HCT116 (cell line): Measurements from ENCODE around the gene STAT6. TPM values are rescaled to one million over a fixed set of nuclear protein-coding genes. Genes with fewer than 3 reads are reported as not detected.

ENCODE experiments used
- ATAC-seq: fragments of 200-7000 bp; cut with Tn5 transposase; 2 replicates; pipeline ENCODE4 v1.9.1; 2020; ENCODE audit warnings: mild to moderate bottlenecking, moderate library complexity
- BruUV-seq: library from RNA; stranded (reverse); fragments of 400-500 nt; replicated peaks from 2 replicates; lab custom pipeline; 2021; lab: Mats Ljungman, UMichigan
- CTCF ChIA-PET: fragments of 300-600 bp; sonication (Branson Sonifier 250); formaldehyde crosslinking; loops from one replicate; lab custom pipeline; 2021; ENCODE audit warnings: antibody characterized with exemption; lab: Charles Lee
- POLR2A ChIA-PET: fragments of 300-600, 350-600 bp; sonication (Branson Sonifier 250); formaldehyde crosslinking; loops from one replicate; lab custom pipeline; 2021; ENCODE audit warnings: antibody characterized with exemption; lab: Charles Lee
- RAD21 ChIA-PET, 2 experiments: fragments of 300-600 bp; sonication (Branson Sonifier 250); formaldehyde crosslinking; loops; one replicate each; lab custom pipeline; 2023; ENCODE audit warnings: low total read pairs in 2 of 2; ENCODE audit not compliant: uncharacterized antibody in 2 of 2, unreplicated experiment in 2 of 2, low non-redundant PET in 1 of 2; lab: Charles Lee
- DNase-seq: peaks from one replicate; pipeline ENCODE4 v3.0.0-alpha.2; 2010; ENCODE audit warnings: low read depth, low spot score
- H2AFZ ChIP-seq: fragments of 200-600 bp; shearing (Covaris generic), sonication (generic); 2 replicates; pipeline ENCODE4 v1.6.1; 2017; ENCODE audit warnings: low read depth, mixed run types, mixed read lengths, antibody characterized with exemption, low read length; ENCODE audit not compliant: poor library complexity, severe bottlenecking
- H3K27ac ChIP-seq: 2 replicates; pipeline ENCODE4 v1.5.1; 2012; ENCODE audit warnings: low read depth, low read length
- H3K27me3 ChIP-seq: fragments of 200-600 bp; sonication (generic); 2 replicates; pipeline ENCODE4 v1.6.1; 2016; ENCODE audit warnings: mixed run types, low read length, mixed read lengths; ENCODE audit not compliant: insufficient read depth
- H3K36me3 ChIP-seq, 2 experiments: fragments of 200-500 bp in 1 of 2; fragments of 200-600 bp in 1 of 2; sonication (Bioruptor generic) in 1 of 2; sonication (generic) in 1 of 2; 2 replicates each; pipeline versions ENCODE4 v1.5.1 to v1.6.1; 2014 to 2016; ENCODE audit warnings: low read length in 2 of 2, inconsistent platforms in 1 of 2, mixed read lengths in 1 of 2, mixed run types in 1 of 2; ENCODE audit not compliant: insufficient read depth in 2 of 2, control insufficient read depth in 1 of 2
- H3K4me1 ChIP-seq, 2 experiments: fragments of 200-600 bp in 1 of 2; sonication (generic) in 1 of 2; 2 replicates each; pipeline versions ENCODE4 v1.5.1 to v1.6.1; 2012 to 2017; ENCODE audit warnings: low read length in 2 of 2, inconsistent platforms in 1 of 2, mild to moderate bottlenecking in 1 of 2, mixed read lengths in 1 of 2, mixed run types in 1 of 2, moderate library complexity in 1 of 2; ENCODE audit not compliant: insufficient read depth in 2 of 2, control insufficient read depth in 1 of 2
- H3K4me2 ChIP-seq: fragments of 200-600 bp; sonication (generic); 2 replicates; pipeline ENCODE4 v1.6.1; 2017; ENCODE audit warnings: mixed run types, low read length, mixed read lengths
- H3K4me3 ChIP-seq, 2 experiments: fragments of 200-600 bp in 1 of 2; sonication (generic) in 1 of 2; replicated peaks in 1 of 2; 2 replicates each; pipeline ENCODE4 v1.5.1; 2011 to 2016; ENCODE audit warnings: low read length in 2 of 2, control low read depth in 1 of 2, low read depth in 1 of 2, mild to moderate bottlenecking in 1 of 2, mixed read lengths in 1 of 2, mixed run types in 1 of 2
- H3K79me2 ChIP-seq: fragments of 200-600 bp; sonication (generic); 2 replicates; pipeline ENCODE4 v1.6.1; 2017; ENCODE audit warnings: mild to moderate bottlenecking, mixed run types, low read length, moderate library complexity, mixed read lengths; ENCODE audit not compliant: insufficient read depth
- H3K9ac ChIP-seq: fragments of 200-600 bp; sonication (generic); 2 replicates; pipeline ENCODE4 v1.6.1; 2016; ENCODE audit warnings: low read length, mixed read lengths
- H3K9me2 ChIP-seq: fragments of 200-600 bp; sonication (generic), shearing (Covaris generic); 2 replicates; pipeline ENCODE4 v1.6.1; 2017; ENCODE audit warnings: mixed run types, mild to moderate bottlenecking, moderate library complexity; ENCODE audit not compliant: insufficient read depth
- H3K9me3 ChIP-seq, 2 experiments: fragments of 200-500 bp in 1 of 2; fragments of 200-600 bp in 1 of 2; sonication (Bioruptor generic) in 1 of 2; sonication (generic) in 1 of 2; 2 replicates each; pipeline ENCODE4 v1.6.1; 2014 to 2017; ENCODE audit warnings: low read length in 2 of 2, mixed read lengths in 2 of 2, inconsistent platforms in 1 of 2, low read depth in 1 of 2, mild to moderate bottlenecking in 1 of 2, mixed run types in 1 of 2, moderate library complexity in 1 of 2; ENCODE audit not compliant: control insufficient read depth in 1 of 2, insufficient read depth in 1 of 2
- H4K20me1 ChIP-seq: fragments of 200-600 bp; sonication (generic), shearing (Covaris generic); 2 replicates; pipeline ENCODE4 v1.6.1; 2017; ENCODE audit warnings: mixed run types, mild to moderate bottlenecking, moderate library complexity; ENCODE audit not compliant: insufficient read depth
- CEBPB ChIP-seq: IDR thresholded peaks from 2 replicates; pipeline ENCODE4 v1.6.1; 2012; ENCODE audit warnings: low read depth
- EGR1 ChIP-seq: IDR thresholded peaks from 2 replicates; pipeline ENCODE4 v1.6.1; 2012; ENCODE audit warnings: low read depth
- ELF1 ChIP-seq: IDR thresholded peaks from 2 replicates; pipeline ENCODE4 v1.6.1; 2012; ENCODE audit warnings: low read depth, borderline replicate concordance
- EZH2 ChIP-seq: fragments of 200-600 bp; sonication (generic); IDR thresholded peaks from 2 replicates; pipeline ENCODE4 v1.6.1; 2017; ENCODE audit warnings: antibody characterized with exemption, mixed run types
- EZH2phosphoT487 ChIP-seq: fragments of 200-600 bp; IDR thresholded peaks from 2 replicates; pipeline ENCODE4 v1.6.1; 2018; ENCODE audit warnings: antibody characterized with exemption, borderline replicate concordance
- FOSL1 ChIP-seq: IDR thresholded peaks from 2 replicates; pipeline ENCODE4 v1.6.1; 2012; ENCODE audit warnings: low read depth
- JUND ChIP-seq: IDR thresholded peaks from 2 replicates; pipeline ENCODE4 v1.6.1; 2012
- POLR2A ChIP-seq: IDR thresholded peaks from 2 replicates; pipeline ENCODE4 v1.7.0; 2011; ENCODE audit warnings: borderline replicate concordance; ENCODE audit not compliant: insufficient read depth, insufficient read length; ENCODE audit errors: extremely low read depth
- RAD21 ChIP-seq: IDR thresholded peaks from 2 replicates; pipeline ENCODE4 v1.6.1; 2012; ENCODE audit warnings: low read depth, mild to moderate bottlenecking
- SIN3A ChIP-seq: IDR thresholded peaks from 2 replicates; pipeline ENCODE4 v1.6.1; 2012; ENCODE audit warnings: low read depth
- SP1 ChIP-seq: IDR thresholded peaks from 2 replicates; pipeline ENCODE4 v1.6.1; 2012; ENCODE audit warnings: low read depth
- SRF ChIP-seq: IDR thresholded peaks from 2 replicates; pipeline ENCODE4 v1.6.1; 2012; ENCODE audit warnings: low read depth
- TCF7L2 ChIP-seq: IDR thresholded peaks from 2 replicates; pipeline ENCODE4 v1.7.0; 2011; ENCODE audit warnings: borderline replicate concordance, inconsistent platforms; ENCODE audit not compliant: insufficient read depth, insufficient read length; ENCODE audit errors: extremely low read depth
- ZFX ChIP-seq: fragments of 450-650 bp; IDR thresholded peaks from 2 replicates; pipeline ENCODE4 v1.6.1; 2017
- ZNF274 ChIP-seq: fragments of 200-500 bp; sonication (Bioruptor generic); IDR thresholded peaks from 2 replicates; pipeline ENCODE4 v1.6.1; 2014; ENCODE audit warnings: mild to moderate bottlenecking, low read depth, low read length, inconsistent platforms
- intact Hi-C: fragments of 100-400 bp; cut with micrococcal nuclease; formaldehyde crosslinking; loops from 2 replicates; pipeline ENCODE4 v1.10.0; 2022
- total RNA-seq: library from RNA; stranded (reverse); gene quantifications from one replicate; pipeline ENCODE4 v1.2.1, GENCODE V29; 2021; ENCODE audit not compliant: unreplicated experiment
- TF ChIP-seq, protein P1 (sequence below): IDR thresholded peaks from 2 replicates; pipeline ENCODE4 v1.6.1; 2012
- TF ChIP-seq, protein P2 (sequence below): IDR thresholded peaks from 2 replicates; pipeline ENCODE4 v1.6.1; 2012
- TF ChIP-seq, protein P3 (sequence below): IDR thresholded peaks from 2 replicates; pipeline ENCODE4 v1.6.1; 2011; ENCODE audit warnings: mild to moderate bottlenecking, low read length, moderate library complexity; ENCODE audit not compliant: insufficient replicate concordance; ENCODE audit errors: extremely low read depth
- TF ChIP-seq, protein P4 (sequence below), 3 experiments: fragments of 200-600 bp in 1 of 3; sonication (generic) in 1 of 3; IDR thresholded peaks in 2 of 3; conservative IDR thresholded peaks in 1 of 3; 2 replicates each; pipeline ENCODE4 v1.5.1; 2012 to 2017; ENCODE audit warnings: low read depth in 2 of 3, low read length in 2 of 3, antibody characterized with exemption in 1 of 3, borderline replicate concordance in 1 of 3, control low read depth in 1 of 3, mild to moderate bottlenecking in 1 of 3, mixed read lengths in 1 of 3, mixed run types in 1 of 3, moderate library complexity in 1 of 3; ENCODE audit not compliant: insufficient read depth in 1 of 3

Gene STAT6
- total RNA-seq, 1 experiment from 2014 or later = 78.5 TPM

DNA sequence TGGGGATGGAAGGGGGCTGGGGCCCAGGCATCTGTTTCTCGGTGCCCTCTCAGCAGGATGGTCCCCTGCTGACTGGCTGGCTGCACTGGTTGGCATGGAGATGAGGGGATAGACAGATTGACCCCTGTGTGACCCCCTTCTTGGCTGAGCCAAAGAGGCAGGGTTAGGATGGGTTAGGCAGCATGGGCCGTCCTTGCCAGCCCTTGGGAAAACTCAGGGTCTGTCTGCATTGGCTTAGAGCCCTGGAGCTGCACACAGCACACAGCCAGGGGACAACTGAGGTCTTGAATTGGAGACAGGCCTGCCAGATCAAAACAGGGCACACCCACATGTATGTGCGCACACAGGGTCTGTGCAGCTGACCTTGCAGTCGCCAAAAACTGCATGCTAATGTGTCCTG is 47.5 kb upstream of the STAT6 start:
- no TSS peak for BruUV-seq
- no peaks in the 10 kb centered on the region for H4K20me1 ChIP-seq
- RAD21 ChIA-PET = no interaction called here
- H3K9me3 ChIP-seq = no peaks in the 10 kb centered on the region
- TF ChIP-seq, protein P1, sequence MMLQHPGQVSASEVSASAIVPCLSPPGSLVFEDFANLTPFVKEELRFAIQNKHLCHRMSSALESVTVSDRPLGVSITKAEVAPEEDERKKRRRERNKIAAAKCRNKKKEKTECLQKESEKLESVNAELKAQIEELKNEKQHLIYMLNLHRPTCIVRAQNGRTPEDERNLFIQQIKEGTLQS = no peak
- TF ChIP-seq SRF = no peak
- TF ChIP-seq POLR2A = no peak
- no peak for TF ChIP-seq FOSL1
- TF ChIP-seq RAD21 = no peak
- no peak for TF ChIP-seq EGR1
- no peak for TF ChIP-seq ZNF274
- TF ChIP-seq EZH2 = no peak
- TF ChIP-seq SIN3A = no peak
- TF ChIP-seq, protein P2, sequence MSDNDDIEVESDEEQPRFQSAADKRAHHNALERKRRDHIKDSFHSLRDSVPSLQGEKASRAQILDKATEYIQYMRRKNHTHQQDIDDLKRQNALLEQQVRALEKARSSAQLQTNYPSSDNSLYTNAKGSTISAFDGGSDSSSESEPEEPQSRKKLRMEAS = no peak
- TF ChIP-seq, protein P3, sequence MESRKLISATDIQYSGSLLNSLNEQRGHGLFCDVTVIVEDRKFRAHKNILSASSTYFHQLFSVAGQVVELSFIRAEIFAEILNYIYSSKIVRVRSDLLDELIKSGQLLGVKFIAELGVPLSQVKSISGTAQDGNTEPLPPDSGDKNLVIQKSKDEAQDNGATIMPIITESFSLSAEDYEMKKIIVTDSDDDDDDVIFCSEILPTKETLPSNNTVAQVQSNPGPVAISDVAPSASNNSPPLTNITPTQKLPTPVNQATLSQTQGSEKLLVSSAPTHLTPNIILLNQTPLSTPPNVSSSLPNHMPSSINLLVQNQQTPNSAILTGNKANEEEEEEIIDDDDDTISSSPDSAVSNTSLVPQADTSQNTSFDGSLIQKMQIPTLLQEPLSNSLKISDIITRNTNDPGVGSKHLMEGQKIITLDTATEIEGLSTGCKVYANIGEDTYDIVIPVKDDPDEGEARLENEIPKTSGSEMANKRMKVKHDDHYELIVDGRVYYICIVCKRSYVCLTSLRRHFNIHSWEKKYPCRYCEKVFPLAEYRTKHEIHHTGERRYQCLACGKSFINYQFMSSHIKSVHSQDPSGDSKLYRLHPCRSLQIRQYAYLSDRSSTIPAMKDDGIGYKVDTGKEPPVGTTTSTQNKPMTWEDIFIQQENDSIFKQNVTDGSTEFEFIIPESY = no peak
- no peak for TF ChIP-seq TCF7L2
- TF ChIP-seq, protein P4, sequence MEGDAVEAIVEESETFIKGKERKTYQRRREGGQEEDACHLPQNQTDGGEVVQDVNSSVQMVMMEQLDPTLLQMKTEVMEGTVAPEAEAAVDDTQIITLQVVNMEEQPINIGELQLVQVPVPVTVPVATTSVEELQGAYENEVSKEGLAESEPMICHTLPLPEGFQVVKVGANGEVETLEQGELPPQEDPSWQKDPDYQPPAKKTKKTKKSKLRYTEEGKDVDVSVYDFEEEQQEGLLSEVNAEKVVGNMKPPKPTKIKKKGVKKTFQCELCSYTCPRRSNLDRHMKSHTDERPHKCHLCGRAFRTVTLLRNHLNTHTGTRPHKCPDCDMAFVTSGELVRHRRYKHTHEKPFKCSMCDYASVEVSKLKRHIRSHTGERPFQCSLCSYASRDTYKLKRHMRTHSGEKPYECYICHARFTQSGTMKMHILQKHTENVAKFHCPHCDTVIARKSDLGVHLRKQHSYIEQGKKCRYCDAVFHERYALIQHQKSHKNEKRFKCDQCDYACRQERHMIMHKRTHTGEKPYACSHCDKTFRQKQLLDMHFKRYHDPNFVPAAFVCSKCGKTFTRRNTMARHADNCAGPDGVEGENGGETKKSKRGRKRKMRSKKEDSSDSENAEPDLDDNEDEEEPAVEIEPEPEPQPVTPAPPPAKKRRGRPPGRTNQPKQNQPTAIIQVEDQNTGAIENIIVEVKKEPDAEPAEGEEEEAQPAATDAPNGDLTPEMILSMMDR (IDR thresholded peaks at IDR 0.05 in 2 of 3, conservative IDR thresholded peaks at IDR 0.05 in 1 of 3; ENCODE audit: borderline replicate concordance in 1 of 3, insufficient read depth in 1 of 3, low read depth in 2 of 3, low read length in 2 of 3) = no peak
- no peak for TF ChIP-seq SP1
- no peak for TF ChIP-seq CEBPB
- no peak for TF ChIP-seq ELF1
- no peak for TF ChIP-seq EZH2phosphoT487
- no peak for TF ChIP-seq JUND
- TF ChIP-seq ZFX = no peak
- DNase-seq (no peak), ATAC-seq (no peak)
- intact Hi-C loops = no loop called here
- H3K36me3 ChIP-seq = peaks cover 0 to 2% of the 10 kb centered on the region in 2 experiments; a peak in 1 of 4 replicates
- no peak overlapping the region for H3K27ac ChIP-seq
- H3K4me1 ChIP-seq = no peaks in the 10 kb centered on the region
- no peaks in the 10 kb centered on the region for H3K79me2 ChIP-seq
- no peak overlapping the region for H3K9ac ChIP-seq
- POLR2A ChIA-PET = no interaction called here
- no peak overlapping the region for H2AFZ ChIP-seq
- H3K4me3 ChIP-seq = no peak overlapping the region
- H3K9me2 ChIP-seq = no peaks in the 10 kb centered on the region
- H3K4me2 ChIP-seq = no peak overlapping the region
- CTCF ChIA-PET = no interaction called here
- no peaks in the 10 kb centered on the region for H3K27me3 ChIP-seq
